ENCODE data around the gene PKHD1.
A peak's percentile ranks its signal among the peaks of the same experiment; 100 is the strongest.

PKHD1 gene, protein sequence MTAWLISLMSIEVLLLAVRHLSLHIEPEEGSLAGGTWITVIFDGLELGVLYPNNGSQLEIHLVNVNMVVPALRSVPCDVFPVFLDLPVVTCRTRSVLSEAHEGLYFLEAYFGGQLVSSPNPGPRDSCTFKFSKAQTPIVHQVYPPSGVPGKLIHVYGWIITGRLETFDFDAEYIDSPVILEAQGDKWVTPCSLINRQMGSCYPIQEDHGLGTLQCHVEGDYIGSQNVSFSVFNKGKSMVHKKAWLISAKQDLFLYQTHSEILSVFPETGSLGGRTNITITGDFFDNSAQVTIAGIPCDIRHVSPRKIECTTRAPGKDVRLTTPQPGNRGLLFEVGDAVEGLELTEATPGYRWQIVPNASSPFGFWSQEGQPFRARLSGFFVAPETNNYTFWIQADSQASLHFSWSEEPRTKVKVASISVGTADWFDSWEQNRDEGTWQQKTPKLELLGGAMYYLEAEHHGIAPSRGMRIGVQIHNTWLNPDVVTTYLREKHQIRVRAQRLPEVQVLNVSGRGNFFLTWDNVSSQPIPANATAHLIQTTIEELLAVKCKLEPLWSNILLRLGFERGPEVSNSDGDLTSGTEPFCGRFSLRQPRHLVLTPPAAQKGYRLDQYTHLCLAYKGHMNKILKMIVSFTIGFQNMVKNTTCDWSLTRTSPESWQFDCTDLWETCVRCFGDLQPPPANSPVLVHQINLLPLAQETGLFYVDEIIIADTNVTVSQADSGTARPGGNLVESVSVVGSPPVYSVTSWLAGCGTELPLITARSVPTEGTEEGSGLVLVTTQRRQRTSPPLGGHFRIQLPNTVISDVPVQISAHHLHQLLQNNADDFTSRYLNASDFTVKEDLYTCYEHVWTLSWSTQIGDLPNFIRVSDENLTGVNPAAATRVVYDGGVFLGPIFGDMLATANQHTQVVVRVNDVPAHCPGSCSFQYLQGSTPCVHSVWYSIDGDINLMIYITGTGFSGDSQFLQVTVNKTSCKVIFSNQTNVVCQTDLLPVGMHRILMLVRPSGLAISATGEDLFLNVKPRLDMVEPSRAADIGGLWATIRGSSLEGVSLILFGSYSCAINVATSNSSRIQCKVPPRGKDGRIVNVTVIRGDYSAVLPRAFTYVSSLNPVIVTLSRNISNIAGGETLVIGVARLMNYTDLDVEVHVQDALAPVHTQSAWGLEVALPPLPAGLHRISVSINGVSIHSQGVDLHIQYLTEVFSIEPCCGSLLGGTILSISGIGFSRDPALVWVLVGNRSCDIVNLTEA (N-terminal part only)

GRCh38 chr6:52087498-52087999, at the start of gene PKHD1:
Gene PKHD1, minus strand, starts transcription at chr6:52087613. Its CDS starts 2,680 bp downstream, at chr6:52084933.
- peak; percentile 98 for DNase-seq (ENCODE audit: low spot score)

GRCh38 chr6:52136934-52137467, 49.6 kb upstream of the PKHD1 start:
- no peak for DNase-seq (ENCODE audit: low spot score)

GRCh38 chr6:52136055-52136454, 48.6 kb upstream of the PKHD1 start:
- no peak for DNase-seq (ENCODE audit: low spot score)

- DNase-seq (ENCODE audit: low spot score): peak; percentile 30
Measured at GRCh38 chr6:52135217-52135616, 47.8 kb upstream of the PKHD1 start.

DNA sequence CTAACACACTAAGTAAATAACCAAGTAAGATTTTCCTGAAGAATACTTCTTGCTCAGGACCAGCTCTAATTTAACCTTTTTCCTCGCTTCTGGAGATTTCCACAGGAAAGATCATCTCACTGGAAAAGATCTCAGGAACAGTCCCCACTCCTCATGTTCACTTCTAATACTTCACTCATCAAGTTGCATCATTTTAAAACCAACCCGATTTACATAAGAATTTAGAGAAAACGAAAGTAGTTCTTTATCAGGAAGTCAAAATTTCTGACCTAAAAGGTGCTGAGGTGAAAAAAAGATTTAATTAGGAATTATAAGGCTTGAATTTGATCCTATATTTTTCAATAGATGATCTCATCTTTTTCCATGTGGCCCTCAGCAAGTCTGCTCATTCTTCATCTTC, 46.6 kb upstream of the PKHD1 start:
- DNase-seq (ENCODE audit: low spot score): no peak

- DNase-seq (ENCODE audit: low spot score): no peak
Measured at GRCh38 chr6:52133324-52133723, 45.9 kb upstream of the PKHD1 start.

DNA sequence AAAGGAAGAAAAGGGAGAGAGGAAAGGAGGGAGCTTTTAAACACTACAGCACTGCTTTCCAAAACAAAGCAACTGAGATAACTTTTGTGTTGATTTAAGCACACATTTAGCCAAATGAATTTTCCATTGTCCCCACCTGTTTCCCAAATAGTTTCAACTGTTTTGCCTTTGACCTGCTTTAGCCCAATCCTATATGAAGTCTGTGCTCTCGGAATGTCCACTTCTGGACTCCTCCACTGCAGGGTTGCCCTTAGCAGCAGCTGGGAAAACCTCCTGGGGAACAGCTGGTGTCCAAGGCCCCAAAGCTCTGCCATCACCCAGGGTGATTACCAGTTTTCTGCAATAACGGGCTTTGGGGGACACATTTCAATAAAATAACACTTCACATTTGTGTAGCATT, 44.9 kb upstream of the PKHD1 start:
- no peak for DNase-seq (ENCODE audit: low spot score)

GRCh38 chr6:52130440-52130839, 43.0 kb upstream of the PKHD1 start:
- no peak for DNase-seq (ENCODE audit: low spot score)

GRCh38 chr6:52127957-52128356, 40.5 kb upstream of the PKHD1 start:
- no peak for DNase-seq (ENCODE audit: low spot score)

- DNase-seq (ENCODE audit: low spot score): no peak
Measured at GRCh38 chr6:52126231-52126630, 38.8 kb upstream of the PKHD1 start.

DNA sequence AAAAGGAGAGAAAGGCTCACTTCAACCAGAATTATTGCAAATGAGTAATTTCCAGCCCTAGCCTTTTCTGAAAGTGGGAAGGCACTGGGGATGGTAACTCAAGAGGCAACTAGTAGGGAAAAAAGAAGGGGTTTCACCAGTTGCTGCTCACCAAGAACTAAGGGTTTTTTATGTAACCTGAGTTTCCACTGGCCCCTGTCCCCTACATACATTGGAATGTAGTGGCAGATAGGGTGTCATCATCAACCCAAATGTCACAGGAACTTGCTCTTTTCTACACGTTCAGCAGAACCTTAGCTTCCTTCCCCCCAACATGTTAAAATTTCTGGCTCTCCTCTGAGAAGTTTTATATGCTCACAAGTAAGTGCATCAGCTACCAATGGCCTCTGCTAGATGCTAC, 38.2 kb upstream of the PKHD1 start:
- DNase-seq (ENCODE audit: low spot score): no peak

GRCh38 chr6:52125139-52125538, 37.7 kb upstream of the PKHD1 start:
- DNase-seq (ENCODE audit: low spot score): peak; percentile 86

DNA sequence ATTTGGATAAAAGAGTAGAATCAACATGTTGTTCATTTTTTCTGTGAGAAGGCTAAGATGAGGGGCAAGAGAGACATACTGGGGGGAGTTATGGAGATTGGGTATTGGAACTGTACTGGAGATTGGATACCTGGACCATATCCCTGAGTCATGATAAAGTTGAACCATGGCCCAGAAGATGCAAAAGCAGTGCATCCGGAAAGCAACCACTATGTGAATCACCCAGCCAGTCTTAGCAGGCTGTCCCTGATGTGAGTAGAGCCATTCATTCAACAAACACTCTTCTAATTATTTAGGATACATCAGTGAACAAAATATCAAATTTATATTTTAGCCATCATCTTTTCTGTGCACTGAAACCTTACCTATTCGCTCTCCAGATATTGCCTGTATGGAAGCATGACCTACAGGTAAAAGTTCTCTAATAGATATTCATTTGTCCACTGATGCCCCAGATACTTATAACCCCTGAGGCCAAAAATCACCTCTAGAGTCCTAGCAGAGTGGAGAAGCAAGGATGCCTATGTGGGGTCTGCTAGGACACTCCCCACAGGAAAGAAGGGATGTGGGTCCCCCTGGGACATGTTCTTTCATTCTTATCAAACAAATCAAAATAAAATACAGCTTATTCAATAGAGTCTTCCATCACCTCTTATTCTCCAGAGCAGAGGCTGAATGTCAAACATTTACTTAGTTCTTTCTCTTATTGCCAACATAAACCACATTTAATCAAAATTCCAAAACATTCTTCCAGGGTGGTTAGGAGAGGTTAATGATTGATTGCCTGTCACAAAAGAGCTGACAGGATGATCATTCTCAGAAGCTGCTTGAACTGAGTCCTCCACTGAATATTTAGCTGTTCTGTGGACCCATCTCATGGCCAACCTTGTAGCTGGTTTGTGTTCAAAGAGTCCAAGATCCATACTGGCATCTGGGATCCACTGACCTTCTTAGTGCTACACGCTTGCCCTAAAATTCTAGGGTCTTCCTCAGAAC, 37.0 kb upstream of the PKHD1 start:
- peak; percentile 94 for DNase-seq (ENCODE audit: low spot score)

- DNase-seq (ENCODE audit: low spot score): no peak
Measured at GRCh38 chr6:52123251-52123650, 35.8 kb upstream of the PKHD1 start.

- no peak for DNase-seq (ENCODE audit: low spot score)
Measured at GRCh38 chr6:52117352-52117751, 29.9 kb upstream of the PKHD1 start.

- DNase-seq (ENCODE audit: low spot score): no peak
Measured at GRCh38 chr6:52116605-52116948, 29.2 kb upstream of the PKHD1 start.

DNA sequence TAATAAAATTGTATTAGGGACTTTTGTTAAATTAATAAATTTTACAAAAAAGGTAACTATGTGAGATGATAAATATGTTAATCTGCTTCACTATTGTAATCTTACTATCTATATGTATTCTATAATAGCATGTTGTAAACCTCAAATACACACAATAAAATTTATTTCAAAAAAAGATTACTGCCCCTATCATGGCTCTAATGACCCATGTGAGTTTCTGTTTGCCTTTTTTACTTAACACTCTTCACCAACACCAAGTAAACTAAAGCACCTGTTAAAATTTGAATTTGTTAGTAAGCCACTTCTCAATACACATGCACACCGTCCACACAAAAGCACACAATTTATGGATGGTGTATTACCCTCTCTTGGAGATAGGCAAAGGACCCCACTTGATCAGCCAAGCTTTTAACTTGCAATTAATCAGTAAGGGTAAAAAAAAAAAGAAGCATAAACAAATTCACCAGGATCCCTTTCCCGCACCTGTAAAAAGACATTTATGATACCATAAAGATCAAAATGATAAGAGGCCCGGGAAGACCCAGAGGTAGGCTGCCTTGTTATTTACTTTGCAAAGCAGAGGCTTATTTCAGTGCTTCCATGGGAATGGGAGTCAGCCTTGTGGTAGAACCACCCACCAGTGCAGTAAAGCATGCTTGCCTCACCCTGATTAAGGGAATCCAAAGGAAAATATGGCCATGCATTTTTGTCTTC, 28.6 kb upstream of the PKHD1 start:
- DNase-seq (ENCODE audit: low spot score): no peak

GRCh38 chr6:52115145-52115741, 27.8 kb upstream of the PKHD1 start:
- peak; percentile 71 for DNase-seq (ENCODE audit: low spot score)

GRCh38 chr6:52109171-52109571, 21.8 kb upstream of the PKHD1 start:
- peak; percentile 24 for DNase-seq (ENCODE audit: low spot score)

- DNase-seq (ENCODE audit: low spot score): no peak
Measured at GRCh38 chr6:52108128-52108527, 20.7 kb upstream of the PKHD1 start.
